AG04449 (cell line): ENCODE measurements around the gene RASGEF1B.

Experiments used
- CTCF ChIA-PET: fragments of 350-600 bp; formaldehyde crosslinking; extraction: SDS; loops from one replicate; lab custom pipeline; 2021; ENCODE audit warnings: antibody characterized with exemption; lab: Yijun Ruan, JAX
- POLR2A ChIA-PET: fragments of 400-600, 350-600 bp; formaldehyde crosslinking; extraction: SDS; loops from one replicate; lab custom pipeline; 2020; ENCODE audit warnings: antibody characterized with exemption, inconsistent platforms; lab: Yijun Ruan, JAX
- DNase-seq: peaks from one replicate; pipeline ENCODE4 v3.0.0-alpha.2; 2010; ENCODE audit warnings: low read depth, low spot score
- H3K4me3 ChIP-seq: 2 replicates; pipeline ENCODE4 v1.5.1; 2011; ENCODE audit warnings: low read depth, mild to moderate bottlenecking, control low read depth, low read length
- TF ChIP-seq, protein P1 (sequence below): IDR thresholded peaks from one replicate; pipeline ENCODE4 v1.5.1; 2011; ENCODE audit warnings: mild to moderate bottlenecking, moderate library complexity, low read length, control low read depth, inconsistent platforms; ENCODE audit not compliant: insufficient read depth; ENCODE audit errors: missing control alignments

The RASGEF1B gene

DNA sequence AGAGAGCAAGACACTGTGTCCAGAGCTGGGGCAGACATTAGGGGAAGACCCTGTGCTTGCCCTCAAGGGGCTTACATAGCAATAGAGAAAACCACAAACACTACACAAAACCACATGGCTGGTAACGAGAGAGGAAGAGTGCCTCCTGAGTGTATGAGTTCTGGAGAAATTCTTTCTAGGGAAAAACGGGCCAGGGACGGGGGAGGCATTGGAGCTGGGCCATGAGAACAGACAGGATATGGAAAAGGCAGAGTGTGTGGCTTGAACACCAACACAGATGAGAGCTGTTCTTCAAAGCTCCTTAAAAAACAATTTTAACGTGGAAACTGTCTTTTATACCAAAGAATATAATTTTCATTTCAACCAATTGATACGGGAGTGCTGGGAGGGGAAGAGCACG, 42.7 kb downstream of the RASGEF1B start:
- POLR2A ChIA-PET, result no interaction called here
- TF ChIP-seq, protein P1, sequence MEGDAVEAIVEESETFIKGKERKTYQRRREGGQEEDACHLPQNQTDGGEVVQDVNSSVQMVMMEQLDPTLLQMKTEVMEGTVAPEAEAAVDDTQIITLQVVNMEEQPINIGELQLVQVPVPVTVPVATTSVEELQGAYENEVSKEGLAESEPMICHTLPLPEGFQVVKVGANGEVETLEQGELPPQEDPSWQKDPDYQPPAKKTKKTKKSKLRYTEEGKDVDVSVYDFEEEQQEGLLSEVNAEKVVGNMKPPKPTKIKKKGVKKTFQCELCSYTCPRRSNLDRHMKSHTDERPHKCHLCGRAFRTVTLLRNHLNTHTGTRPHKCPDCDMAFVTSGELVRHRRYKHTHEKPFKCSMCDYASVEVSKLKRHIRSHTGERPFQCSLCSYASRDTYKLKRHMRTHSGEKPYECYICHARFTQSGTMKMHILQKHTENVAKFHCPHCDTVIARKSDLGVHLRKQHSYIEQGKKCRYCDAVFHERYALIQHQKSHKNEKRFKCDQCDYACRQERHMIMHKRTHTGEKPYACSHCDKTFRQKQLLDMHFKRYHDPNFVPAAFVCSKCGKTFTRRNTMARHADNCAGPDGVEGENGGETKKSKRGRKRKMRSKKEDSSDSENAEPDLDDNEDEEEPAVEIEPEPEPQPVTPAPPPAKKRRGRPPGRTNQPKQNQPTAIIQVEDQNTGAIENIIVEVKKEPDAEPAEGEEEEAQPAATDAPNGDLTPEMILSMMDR, result no peak
- CTCF ChIA-PET, result no interaction called here
- DNase-seq, result no peak
- H3K4me3 ChIP-seq, result no peak overlapping the region

DNA sequence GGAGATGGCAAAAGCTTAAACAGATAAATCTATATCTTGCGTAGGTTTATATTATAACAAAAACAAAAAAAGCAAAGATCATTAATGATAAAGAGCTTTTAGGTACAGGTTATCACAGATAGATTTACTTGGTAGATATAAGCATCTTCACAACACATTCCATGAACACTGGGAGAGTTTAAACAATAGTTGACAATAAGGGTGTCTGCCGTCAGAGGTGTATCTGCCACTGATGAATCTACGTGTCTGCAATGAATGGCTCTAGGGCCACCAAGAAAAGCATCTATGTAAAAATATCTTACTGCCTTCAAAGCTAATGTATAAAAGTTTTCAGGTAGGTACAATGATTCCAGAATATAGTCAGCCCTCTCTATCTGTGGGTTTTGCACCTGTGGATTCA, 43.7 kb downstream of the RASGEF1B start:
- CTCF ChIA-PET, result no interaction called here
- TF ChIP-seq, protein P1, result no peak
- POLR2A ChIA-PET, result no interaction called here
- no peak overlapping the region for H3K4me3 ChIP-seq
- DNase-seq, result no peak

DNA sequence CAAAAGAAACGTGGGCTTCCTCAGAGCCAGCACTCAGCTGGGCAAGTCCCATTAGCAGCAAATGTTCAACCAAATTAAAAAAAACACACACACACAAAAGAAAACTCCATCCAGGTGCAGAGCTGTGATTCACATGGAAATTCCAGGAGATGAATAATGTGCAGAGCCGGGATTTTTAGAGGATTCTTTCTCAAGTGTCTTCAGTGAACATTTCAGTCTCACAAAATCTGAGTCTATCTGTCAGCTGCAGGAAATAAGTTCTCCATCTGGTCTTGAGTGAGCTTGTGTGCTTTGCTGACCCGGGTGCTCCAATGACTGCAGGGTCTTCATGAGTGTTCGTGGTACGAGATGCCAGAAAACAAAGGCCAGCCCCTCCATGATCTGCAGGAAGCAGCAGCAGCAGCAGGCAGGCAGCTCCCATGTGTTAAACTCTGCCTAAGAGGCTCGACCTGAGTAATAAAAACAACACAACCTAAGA, 44.3 kb downstream of the RASGEF1B start:
- POLR2A ChIA-PET, result no interaction called here
- TF ChIP-seq, protein P1, result no peak
- no peak overlapping the region for H3K4me3 ChIP-seq
- CTCF ChIA-PET, result interaction anchor here (1.1 kb wide), 2 partner anchors 21 to 841 kb away, joined by 3 to 4 read pairs; no protein-coding TSS in a partner anchor
- no peak for DNase-seq

DNA sequence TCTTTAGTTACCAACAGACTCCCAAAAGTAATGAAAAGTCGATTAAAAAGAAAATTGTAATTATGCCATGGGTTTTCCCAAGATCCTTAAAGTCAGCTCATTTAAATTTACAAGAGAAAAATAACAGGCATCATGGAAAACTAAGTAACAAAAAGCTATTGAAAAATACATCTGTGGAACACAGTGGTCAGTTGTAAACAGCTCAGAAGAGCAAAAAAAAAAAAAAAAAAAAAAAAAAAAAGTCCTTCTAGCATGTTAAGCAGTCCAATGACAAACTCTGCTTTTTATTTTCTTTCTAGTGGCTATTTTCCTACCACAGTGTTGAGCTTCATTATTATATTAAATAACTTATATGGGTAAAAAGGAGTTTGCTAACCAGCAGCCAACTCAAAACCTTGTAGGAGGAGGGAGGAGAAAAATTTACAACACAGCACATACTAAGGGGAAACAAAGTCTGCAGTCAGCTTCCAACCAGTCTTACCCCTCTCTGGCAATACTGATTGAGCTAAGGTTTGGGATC, 44.9 kb downstream of the RASGEF1B start:
- TF ChIP-seq, protein P1, result no peak
- POLR2A ChIA-PET, result no interaction called here
- DNase-seq, result no peak
- CTCF ChIA-PET, result interaction anchor here (1.1 kb wide), 2 partner anchors 20 to 842 kb away, joined by 3 to 4 read pairs; no protein-coding TSS in a partner anchor
- H3K4me3 ChIP-seq, result no peak overlapping the region

DNA sequence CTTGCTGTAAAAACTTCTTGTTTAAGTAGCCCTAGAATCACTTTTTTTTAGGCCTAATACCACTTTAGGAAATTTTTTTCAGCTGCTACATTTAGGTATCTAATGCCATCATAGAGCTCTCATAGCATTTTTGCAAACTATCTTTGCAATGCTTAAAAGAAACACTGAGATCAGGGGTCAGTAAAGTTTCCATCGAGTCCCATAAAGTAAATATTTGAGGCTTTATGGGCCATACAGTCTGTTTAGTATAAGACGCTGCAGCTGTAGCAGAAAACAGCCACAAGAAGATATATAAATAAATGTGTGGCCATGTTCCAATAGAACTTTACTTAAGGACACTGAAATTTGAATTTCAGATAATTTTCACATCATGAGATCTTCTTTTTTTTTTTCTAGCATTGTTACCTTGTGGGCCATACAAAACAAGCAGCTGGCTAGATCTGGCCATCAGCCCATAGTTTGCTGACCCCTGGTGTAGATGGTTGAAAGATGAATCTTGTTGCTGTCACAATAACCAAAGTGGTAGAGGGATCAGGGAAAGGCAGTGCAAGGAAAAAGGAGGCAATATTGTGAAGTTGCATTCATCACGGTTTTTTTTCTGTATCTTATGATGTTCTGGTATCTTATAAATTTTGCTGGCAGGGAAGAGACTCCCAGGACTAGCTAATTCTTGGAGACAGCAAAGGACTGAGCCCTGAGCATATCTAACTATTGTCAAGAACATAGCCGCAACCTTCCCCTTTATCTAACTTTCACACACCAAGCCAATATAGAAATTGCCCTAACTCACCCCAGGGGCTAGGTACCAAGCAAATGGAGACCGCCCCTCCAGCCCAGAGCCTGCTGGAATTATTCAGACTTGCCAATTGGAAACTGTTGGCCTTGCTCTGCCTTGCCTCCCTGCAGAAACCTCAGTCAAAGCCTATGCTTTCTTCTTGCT, 46.6 kb downstream of the RASGEF1B start:
- ChIA-PET POLR2A (no interaction called here), CTCF (interaction anchor here (0.8 to 1.3 kb wide), 4 partner anchors 8 to 24 kb away, joined by 3 read pairs; no protein-coding TSS in a partner anchor)
- no peak overlapping the region for H3K4me3 ChIP-seq
- DNase-seq, result no peak
- TF ChIP-seq, protein P1, result no peak

DNA sequence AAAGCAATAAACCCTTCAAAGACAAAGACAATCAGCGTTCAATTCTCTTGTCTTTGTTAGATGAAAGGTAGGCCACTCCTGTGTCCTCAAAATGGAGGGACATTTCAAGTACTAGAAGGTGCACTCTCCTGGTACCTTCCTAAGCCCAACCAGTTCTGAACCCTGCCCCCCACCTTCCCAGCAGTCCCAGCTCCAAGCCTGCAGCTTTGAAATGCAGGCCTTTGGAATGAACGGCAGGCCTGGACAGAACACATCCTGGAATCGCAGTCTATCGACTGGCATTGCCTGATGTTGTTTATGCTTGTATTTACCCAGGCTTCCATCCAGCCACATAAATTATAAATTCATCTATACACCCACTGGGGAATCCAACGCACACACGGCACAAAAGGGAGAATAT, 47.4 kb downstream of the RASGEF1B start:
- ChIA-PET POLR2A (no interaction called here), CTCF (interaction anchor here (0.8 to 1.3 kb wide), 3 partner anchors 10 to 23 kb away, joined by 3 read pairs; no protein-coding TSS in a partner anchor)
- no peak for DNase-seq
- no peak overlapping the region for H3K4me3 ChIP-seq
- TF ChIP-seq, protein P1, result no peak
